ENCODE results near the gene IFT122. TPM values are rescaled to one million over a fixed set of nuclear protein-coding genes. Genes with fewer than 3 reads are reported as not detected.

IFT122 gene
- total RNA-seq, 1 experiment from 2014 or later: 35.5 TPM

GRCh38 chr3:129552287-129553050 lies 112.4 kb downstream of the IFT122 start:
- TF ChIP-seq CTCF (IDR thresholded peaks at IDR 0.05; ENCODE audit: unreplicated experiment): no peak
- Mint-ChIP-seq H3K27me3 (ENCODE audit: unreplicated experiment) (peaks cover 41% of the 10 kb centered on the region), H3K4me1 (ENCODE audit: low read depth, unreplicated experiment) (no peaks in the 10 kb centered on the region), H3K27ac (ENCODE audit: unreplicated experiment) (no peak overlapping the region), H3K9me3 (ENCODE audit: low read depth, unreplicated experiment) (no peaks in the 10 kb centered on the region), H3K4me3 (ENCODE audit: low read depth, unreplicated experiment) (no peak overlapping the region), H3K36me3 (ENCODE audit: insufficient read depth, unreplicated experiment) (no peaks in the 10 kb centered on the region)
- no peak for DNase-seq
- intact Hi-C loops (cut with micrococcal nuclease; ENCODE audit: unreplicated experiment): no loop called here
- BruUV-seq (replicated peaks): no TSS peak
- CTCF ChIA-PET: interaction anchor here (1.0 kb wide), 1 partner anchor 62 kb away, joined by 7 read pairs; no protein-coding TSS in a partner anchor

DNA sequence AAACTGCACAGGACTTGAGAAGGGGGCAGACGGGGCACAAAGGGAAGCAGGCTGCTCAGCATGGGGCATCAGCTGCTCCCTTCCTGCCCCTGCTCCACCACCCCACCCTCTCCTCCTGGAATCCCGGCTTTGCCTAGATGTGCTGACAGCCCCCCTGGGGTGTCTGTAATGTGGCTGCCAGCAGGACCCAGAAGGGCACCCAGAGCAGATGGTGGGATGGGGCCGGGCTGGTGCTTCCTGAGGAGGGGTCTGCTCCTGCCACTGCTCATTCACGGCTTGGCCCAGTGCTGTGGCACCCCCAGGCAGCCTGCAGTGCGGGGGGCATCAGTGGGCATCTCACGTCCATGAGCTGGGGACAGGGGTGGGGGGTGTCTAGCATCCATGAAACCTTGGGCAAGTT lies 113.1 kb downstream of the IFT122 start:
- Mint-ChIP-seq H3K27ac (ENCODE audit: unreplicated experiment) (no peak overlapping the region), H3K9me3 (ENCODE audit: low read depth, unreplicated experiment) (no peaks in the 10 kb centered on the region), H3K4me3 (ENCODE audit: low read depth, unreplicated experiment) (no peak overlapping the region), H3K27me3 (ENCODE audit: unreplicated experiment) (peaks cover 41% of the 10 kb centered on the region), H3K36me3 (ENCODE audit: insufficient read depth, unreplicated experiment) (no peaks in the 10 kb centered on the region), H3K4me1 (ENCODE audit: low read depth, unreplicated experiment) (no peaks in the 10 kb centered on the region)
- DNase-seq: no peak
- TF ChIP-seq CTCF (IDR thresholded peaks at IDR 0.05; ENCODE audit: unreplicated experiment): no peak
- intact Hi-C loops (cut with micrococcal nuclease; ENCODE audit: unreplicated experiment): no loop called here
- CTCF ChIA-PET: no interaction called here
- no TSS peak for BruUV-seq (replicated peaks)

DNA sequence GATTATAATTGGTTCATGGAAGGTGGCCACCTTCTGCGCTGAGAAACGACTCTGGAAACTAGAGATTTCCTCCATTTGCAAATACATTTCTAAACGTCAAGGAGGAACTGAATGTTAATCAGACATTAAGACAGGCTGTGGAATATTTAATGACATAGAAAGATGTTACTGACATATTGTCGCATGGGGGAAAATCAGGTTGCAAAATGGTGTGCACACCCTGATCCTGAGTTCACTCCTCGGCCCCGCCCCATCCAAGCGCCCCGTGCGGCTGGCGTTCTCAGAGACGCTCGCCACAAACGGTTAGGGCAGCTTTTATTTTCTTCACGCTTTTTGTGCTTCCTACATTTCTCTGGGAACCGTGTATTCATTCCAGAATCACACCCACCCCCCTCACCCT lies 113.7 kb downstream of the IFT122 start:
- H3K36me3 Mint-ChIP-seq (ENCODE audit: insufficient read depth, unreplicated experiment): no peaks in the 10 kb centered on the region
- H3K27ac Mint-ChIP-seq (ENCODE audit: unreplicated experiment): no peak overlapping the region
- DNase-seq: no peak
- H3K9me3 Mint-ChIP-seq (ENCODE audit: low read depth, unreplicated experiment): no peaks in the 10 kb centered on the region
- intact Hi-C loops (cut with micrococcal nuclease; ENCODE audit: unreplicated experiment): no loop called here
- BruUV-seq (replicated peaks): no TSS peak
- no peak overlapping the region for H3K4me3 Mint-ChIP-seq (ENCODE audit: low read depth, unreplicated experiment)
- H3K4me1 Mint-ChIP-seq (ENCODE audit: low read depth, unreplicated experiment): no peaks in the 10 kb centered on the region
- H3K27me3 Mint-ChIP-seq (ENCODE audit: unreplicated experiment): peaks cover 41% of the 10 kb centered on the region
- CTCF ChIA-PET: no interaction called here
- TF ChIP-seq CTCF (IDR thresholded peaks at IDR 0.05; ENCODE audit: unreplicated experiment): no peak

DNA sequence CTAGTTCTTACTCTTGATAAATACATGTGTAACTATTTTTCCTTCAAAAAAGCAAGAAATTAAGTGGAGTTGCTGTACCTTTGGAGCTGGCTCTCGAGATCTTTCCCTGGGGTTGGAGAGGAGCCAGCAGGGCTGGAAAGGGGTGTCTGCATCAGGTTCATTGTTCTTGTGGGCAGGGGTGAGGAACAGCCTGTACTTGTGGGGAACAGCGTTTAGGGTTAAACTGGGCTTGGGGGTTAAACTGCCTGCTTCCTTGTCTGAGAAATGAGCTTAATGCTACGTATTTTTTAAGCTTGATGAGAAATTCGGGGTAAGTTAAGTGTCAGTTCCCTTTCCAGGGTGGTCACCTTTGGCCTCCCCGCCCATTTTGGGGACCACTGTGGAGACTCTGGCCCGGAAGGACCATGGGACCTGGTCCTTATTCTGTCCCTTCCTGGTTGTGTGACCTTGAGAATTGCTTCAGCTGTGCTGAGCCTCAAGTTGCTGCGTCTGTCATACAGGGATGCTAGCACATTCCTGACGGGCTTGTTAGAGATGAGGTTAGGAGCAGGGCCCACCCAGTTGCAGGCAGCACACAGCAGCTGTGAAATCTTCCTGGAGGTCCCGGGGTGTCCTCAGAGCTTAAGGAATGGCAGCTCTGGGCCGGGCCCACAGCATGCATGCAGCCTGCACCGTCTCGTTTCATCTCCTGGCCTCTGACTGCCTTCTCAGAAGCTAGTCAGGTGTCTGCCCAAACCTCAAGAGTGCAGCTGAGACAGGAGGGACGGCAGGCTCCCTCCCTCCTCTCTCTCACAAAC lies 114.5 kb downstream of the IFT122 start:
- no peak for TF ChIP-seq CTCF (IDR thresholded peaks at IDR 0.05; ENCODE audit: unreplicated experiment)
- Mint-ChIP-seq H3K4me3 (ENCODE audit: low read depth, unreplicated experiment) (no peak overlapping the region), H3K27me3 (ENCODE audit: unreplicated experiment) (peaks cover 41% of the 10 kb centered on the region), H3K4me1 (ENCODE audit: low read depth, unreplicated experiment) (no peaks in the 10 kb centered on the region), H3K36me3 (ENCODE audit: insufficient read depth, unreplicated experiment) (no peaks in the 10 kb centered on the region), H3K9me3 (ENCODE audit: low read depth, unreplicated experiment) (no peaks in the 10 kb centered on the region), H3K27ac (ENCODE audit: unreplicated experiment) (no peak overlapping the region)
- BruUV-seq (replicated peaks): no TSS peak
- CTCF ChIA-PET: interaction anchor here (0.6 to 0.9 kb wide), 2 partner anchors 10 to 70 kb away, joined by 5 to 7 read pairs; no protein-coding TSS in a partner anchor
- no peak for DNase-seq
- intact Hi-C loops (cut with micrococcal nuclease; ENCODE audit: unreplicated experiment): no loop called here

Data from Calu3 (cell line).